ENCODE data around the gene PRDM11. TPM values are rescaled to one million over a fixed set of nuclear protein-coding genes. Genes with fewer than 3 reads are reported as not detected.

The PRDM11 gene
- total and polyA plus RNA-seq, 4 donors: 0.64 to 6.9 (median 2.8) TPM

- 97% methylated on average over 6 of the region's 6 CpGs for WGBS
Observed at GRCh38 chr11:45156201-45156600, 9.8 kb downstream of the PRDM11 start.

GRCh38 chr11:45156741-45157140, 10.3 kb downstream of the PRDM11 start:
- H3K9ac ChIP-seq (ENCODE audit: low read depth in 1 of 2, low read length in 2 of 2): no peak overlapping the region
- WGBS: 91% methylated on average over 9 of the region's 9 CpGs
- no peak for TF ChIP-seq GABPA (IDR thresholded peaks at IDR 0.05 in 1 of 2, conservative IDR thresholded peaks at IDR 0.05 in 1 of 2)
- no peak for TF ChIP-seq CTCF (IDR thresholded peaks at IDR 0.05; ENCODE audit: low read depth, low read length, missing input control)
- TF ChIP-seq REST (IDR thresholded peaks at IDR 0.05): no peak
- no peak for TF ChIP-seq NR2F2 (IDR thresholded peaks at IDR 0.05)
- no peak for TF ChIP-seq FOXA2 (IDR thresholded peaks at IDR 0.05)
- TF ChIP-seq HNF4A (conservative IDR thresholded peaks at IDR 0.05): no peak
- no peak for TF ChIP-seq JUND (IDR thresholded peaks at IDR 0.05)
- no peak for TF ChIP-seq ATF3 (IDR thresholded peaks at IDR 0.05)
- no peak for TF ChIP-seq FOXA1 (IDR thresholded peaks at IDR 0.05)
- no peak for TF ChIP-seq RAD21 (IDR thresholded peaks at IDR 0.05)
- no peak for TF ChIP-seq EGR1 (IDR thresholded peaks at IDR 0.05; ENCODE audit: low read depth in 2 of 2)
- no peak for TF ChIP-seq HNF4G (IDR thresholded peaks at IDR 0.05)
- TF ChIP-seq YY1 (IDR thresholded peaks at IDR 0.05): no peak
- no peak for TF ChIP-seq MAX (IDR thresholded peaks at IDR 0.05)
- TF ChIP-seq SP1 (IDR thresholded peaks at IDR 0.05): no peak
- TF ChIP-seq ZBTB33 (IDR thresholded peaks at IDR 0.05): no peak
- TF ChIP-seq RXRA (IDR thresholded peaks at IDR 0.05): no peak
- TF ChIP-seq TAF1 (conservative IDR thresholded peaks at IDR 0.05): no peak
- peaks cover 2 to 10% (median 8%) of the 10 kb centered on the region in 4 donors for H3K4me1 ChIP-seq (ENCODE audit: control insufficient read depth in 4 of 4, insufficient read depth in 4 of 4, low read length in 3 of 4)
- no peaks in the 10 kb centered on the region for H3K9me3 ChIP-seq (ENCODE audit: control insufficient read depth in 4 of 4, low read length in 3 of 4)
- no peak for DNase-seq (ENCODE audit: low spot score)
- no peak overlapping the region for H3K4me3 ChIP-seq (ENCODE audit: low read depth in 1 of 3, low read length in 3 of 3)
- H3K27ac ChIP-seq (ENCODE audit: low read depth in 1 of 2, low read length in 2 of 2): no peak overlapping the region
- no peaks in the 10 kb centered on the region for H3K27me3 ChIP-seq (ENCODE audit: control insufficient read depth in 4 of 4, insufficient read depth in 4 of 4, low read length in 3 of 4)
- H3K36me3 ChIP-seq (ENCODE audit: control insufficient read depth in 4 of 4, insufficient read depth in 3 of 4, low read depth in 1 of 4, low read length in 3 of 4): no peaks in the 10 kb centered on the region

More at GRCh38 chr11:45156201-45156600, 9.8 kb downstream of the PRDM11 start:
- H3K4me1 ChIP-seq (ENCODE audit: control insufficient read depth in 4 of 4, insufficient read depth in 4 of 4, low read length in 3 of 4): peaks cover 2 to 5% (median 3%) of the 10 kb centered on the region in 4 donors
- no peak for TF ChIP-seq FOXA2 (IDR thresholded peaks at IDR 0.05)
- no peak overlapping the region for H3K9ac ChIP-seq (ENCODE audit: low read depth in 1 of 2, low read length in 2 of 2)
- no peak overlapping the region for H3K4me3 ChIP-seq (ENCODE audit: low read depth in 1 of 3, low read length in 3 of 3)
- H3K27ac ChIP-seq (ENCODE audit: low read depth in 1 of 2, low read length in 2 of 2): no peak overlapping the region
- no peaks in the 10 kb centered on the region for H3K9me3 ChIP-seq (ENCODE audit: control insufficient read depth in 4 of 4, low read length in 3 of 4)
- H3K27me3 ChIP-seq (ENCODE audit: control insufficient read depth in 4 of 4, insufficient read depth in 4 of 4, low read length in 3 of 4): no peaks in the 10 kb centered on the region
- H3K36me3 ChIP-seq (ENCODE audit: control insufficient read depth in 4 of 4, insufficient read depth in 3 of 4, low read depth in 1 of 4, low read length in 3 of 4): no peaks in the 10 kb centered on the region
- DNase-seq (ENCODE audit: low spot score): no peak

All from liver (tissue), 9 donors.